ENCODE measurements around the gene OR10P1.

OR10P1 gene

GRCh38 chr12:55652352-55652751 is 15.7 kb downstream of the OR10P1 start:
- DNase-seq: no peak

- DNase-seq: no peak
Measured at GRCh38 chr12:55653031-55653430, 16.3 kb downstream of the OR10P1 start.

- DNase-seq: no peak
Measured at GRCh38 chr12:55654511-55655214, 18.0 kb downstream of the OR10P1 start.

GRCh38 chr12:55657212-55657611 is 20.5 kb downstream of the OR10P1 start:
- DNase-seq: no peak

GRCh38 chr12:55658212-55658611 is 21.5 kb downstream of the OR10P1 start:
- no peak for DNase-seq

- DNase-seq: no peak
Measured at GRCh38 chr12:55658635-55659391, 22.1 kb downstream of the OR10P1 start.

GRCh38 chr12:55659486-55660385 is 23.0 kb downstream of the OR10P1 start:
- DNase-seq: no peak

- no peak for DNase-seq
Measured at GRCh38 chr12:55663391-55663790, 26.7 kb downstream of the OR10P1 start.

GRCh38 chr12:55664826-55665225 is 28.1 kb downstream of the OR10P1 start:
- DNase-seq: no peak

- DNase-seq: no peak
Measured at GRCh38 chr12:55666508-55666907, 29.8 kb downstream of the OR10P1 start.

GRCh38 chr12:55670276-55670675 is 33.6 kb downstream of the OR10P1 start:
- no peak for DNase-seq

- DNase-seq: no peak
Measured at GRCh38 chr12:55671746-55672145, 35.1 kb downstream of the OR10P1 start.

- no peak for DNase-seq
Measured at GRCh38 chr12:55673638-55674037, 36.9 kb downstream of the OR10P1 start.

GRCh38 chr12:55675666-55676065 is 39.0 kb downstream of the OR10P1 start:
- no peak for DNase-seq

- no peak for DNase-seq
Measured at GRCh38 chr12:55676707-55677106, 40.0 kb downstream of the OR10P1 start.

- DNase-seq: no peak
Measured at GRCh38 chr12:55679691-55680090, 43.0 kb downstream of the OR10P1 start.

GRCh38 chr12:55681142-55682077 is 44.7 kb downstream of the OR10P1 start:
- DNase-seq: no peak

GRCh38 chr12:55682087-55682796 is 45.5 kb downstream of the OR10P1 start:
- DNase-seq: no peak

GRCh38 chr12:55683676-55684075 is 47.0 kb downstream of the OR10P1 start:
- no peak for DNase-seq

- no peak for DNase-seq
Measured at GRCh38 chr12:55684761-55685370, 48.2 kb downstream of the OR10P1 start.

GRCh38 chr12:55685671-55686070 is 49.0 kb downstream of the OR10P1 start:
- no peak for DNase-seq
